HG02981 (cell line): ENCODE measurements around the gene LRRTM1.

ENCODE experiments used
- ATAC-seq: cut with Tn5 transposase; IDR thresholded peaks from one replicate; pipeline ENCODE4 v1.9.1; 2021; ENCODE audit warnings: mild to moderate bottlenecking, moderate library complexity; ENCODE audit not compliant: unreplicated experiment

Gene LRRTM1

GRCh38 chr2:80303006-80303908 is 1.3 kb downstream of the LRRTM1 start:
- ATAC-seq: no peak

GRCh38 chr2:80302314-80303005 is 2.1 kb downstream of the LRRTM1 start:
- ATAC-seq: no peak

GRCh38 chr2:80302001-80302313 is 2.6 kb downstream of the LRRTM1 start:
- no peak for ATAC-seq

- no peak for ATAC-seq
These were observed 3.6 kb downstream of the LRRTM1 start for GRCh38 chr2:80300954-80301353.

- ATAC-seq: no peak
These were observed 4.2 kb downstream of the LRRTM1 start for GRCh38 chr2:80300346-80300745.

GRCh38 chr2:80299661-80300060 is 4.9 kb downstream of the LRRTM1 start:
- ATAC-seq: no peak

GRCh38 chr2:80298954-80299353 is 5.6 kb downstream of the LRRTM1 start:
- ATAC-seq: no peak

- no peak for ATAC-seq
These were observed 11.5 kb downstream of the LRRTM1 start for GRCh38 chr2:80293039-80293438.

- ATAC-seq: no peak
These were observed 12.1 kb downstream of the LRRTM1 start for GRCh38 chr2:80292474-80292873.

GRCh38 chr2:80291656-80292055 is 12.9 kb downstream of the LRRTM1 start:
- no peak for ATAC-seq

- no peak for ATAC-seq
These were observed 16.0 kb downstream of the LRRTM1 start for GRCh38 chr2:80288576-80288975.

GRCh38 chr2:80281049-80281448 is 23.5 kb downstream of the LRRTM1 start:
- no peak for ATAC-seq

- ATAC-seq: no peak
These were observed 24.0 kb downstream of the LRRTM1 start for GRCh38 chr2:80280598-80280997.

- no peak for ATAC-seq
These were observed 34.7 kb downstream of the LRRTM1 start for GRCh38 chr2:80269806-80270205.

GRCh38 chr2:80266231-80266630 is 38.3 kb downstream of the LRRTM1 start:
- no peak for ATAC-seq

- no peak for ATAC-seq
These were observed 45.3 kb downstream of the LRRTM1 start for GRCh38 chr2:80259292-80259691.

GRCh38 chr2:80258793-80259192 is 45.8 kb downstream of the LRRTM1 start:
- no peak for ATAC-seq

- ATAC-seq: no peak
These were observed 46.2 kb downstream of the LRRTM1 start for GRCh38 chr2:80258341-80258740.

- no peak for ATAC-seq
These were observed 47.1 kb downstream of the LRRTM1 start for GRCh38 chr2:80257450-80257849.

- no peak for ATAC-seq
These were observed 47.8 kb downstream of the LRRTM1 start for GRCh38 chr2:80256782-80257167.

GRCh38 chr2:80255918-80256781 is 48.4 kb downstream of the LRRTM1 start:
- ATAC-seq: no peak
